ENCODE data around the gene PIM3. TPM values are rescaled to one million over a fixed set of nuclear protein-coding genes. Genes with fewer than 3 reads are reported as not detected.

Gene PIM3
- total and polyA plus RNA-seq, 10 of the 15 experiments (the other 5 are each of a cell fraction or from before 2014, with no cell fraction given), result 0.31 to 60.8 (median 12.4) TPM

DNA sequence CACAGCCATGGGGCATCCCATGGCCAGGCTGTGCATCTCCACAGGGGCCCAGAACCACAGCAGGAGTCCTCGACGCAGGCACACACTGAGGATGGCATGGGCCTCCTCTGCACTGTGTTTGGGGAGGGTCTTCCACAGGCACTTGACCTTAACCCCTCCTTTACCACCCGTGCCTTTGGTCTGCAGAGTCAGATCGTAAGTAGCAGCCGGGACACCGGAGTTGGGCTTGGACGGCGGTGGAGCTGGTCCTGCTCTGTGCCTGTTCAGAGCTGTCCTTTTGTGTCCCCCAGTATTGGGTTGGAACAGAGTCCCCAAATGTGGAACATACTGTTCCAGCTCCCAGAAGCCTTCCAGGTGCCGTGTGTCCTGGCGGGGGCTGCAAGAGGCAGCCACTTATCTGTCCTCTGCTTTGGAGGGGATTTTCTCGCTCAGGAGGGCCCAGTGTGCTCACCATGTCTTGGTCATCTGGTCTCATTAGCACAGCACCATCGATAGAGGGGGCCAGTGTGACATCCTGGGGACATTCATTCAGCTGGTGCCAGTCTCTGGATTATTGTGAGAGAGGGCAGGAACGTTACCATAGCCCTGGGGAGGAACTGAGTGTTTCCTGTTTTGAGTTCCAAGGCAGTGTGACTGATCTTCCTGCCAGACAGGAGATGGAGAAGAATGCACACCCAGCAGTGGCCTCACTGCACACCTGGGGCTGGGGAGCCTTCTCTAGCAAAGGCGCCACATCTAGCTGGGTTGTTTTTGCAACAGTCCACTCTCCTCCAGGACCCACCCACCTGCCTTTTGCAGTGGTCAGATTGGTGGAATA is 29.8 kb upstream of the PIM3 start:
- POLR2A ChIA-PET, result interaction anchor here (1.1 to 1.2 kb wide), 2 partner anchors 100 to 260 kb away, joined by 4 read pairs; no protein-coding TSS in a partner anchor
- CTCF ChIA-PET, result interaction anchor here (0.8 to 3.2 kb wide), 28 partner anchors 9 to 256 kb away, joined by 3 to 79 read pairs (median 5); partner anchors contain the start of gene IL17REL
- Histone ChIP-seq H3K4me2 (ENCODE audit: control insufficient read depth, insufficient read depth) (peak overlapping the region; percentile 45), H2AFZ (ENCODE audit: control insufficient read depth, low read depth, low read length) (no peak overlapping the region; the same call in 1 of the 2 replicates), H3K27ac (ENCODE audit: control insufficient read depth, insufficient read depth) (no peak overlapping the region), H3K79me2 (ENCODE audit: control insufficient read depth, insufficient read depth, low read length) (peaks cover 7% of the 10 kb centered on the region), H3K36me3 (ENCODE audit: control insufficient read depth in 2 of 2, insufficient read depth in 2 of 2, low read length in 1 of 2) (peaks cover 0 to 2% of the 10 kb centered on the region in 2 experiments; a peak in 3 of 4 replicates), H3K27me3 (replicated peaks in 1 of 2; ENCODE audit: control insufficient read depth in 2 of 2, insufficient read depth in 2 of 2, low read length in 1 of 2) (no peaks in the 10 kb centered on the region), H3K4me1 (ENCODE audit: control insufficient read depth, insufficient read depth, low read length) (peaks cover 56% of the 10 kb centered on the region), H4K20me1 (ENCODE audit: control insufficient read depth, insufficient read depth) (no peaks in the 10 kb centered on the region), H3K9ac (ENCODE audit: control insufficient read depth, insufficient read depth, low read length) (no peak overlapping the region), H3K9me3 (replicated peaks; ENCODE audit: control insufficient read depth, insufficient read depth, low read length) (no peaks in the 10 kb centered on the region), H3K4me3 (no peak overlapping the region)
- RAD21 ChIA-PET (ENCODE audit: unreplicated experiment), result interaction anchor here (0.7 to 4.7 kb wide), 22 partner anchors 9 to 306 kb away, joined by 3 to 81 read pairs (median 4); no protein-coding TSS in a partner anchor
- peak; percentile 72 for ATAC-seq
- intact Hi-C loops (cut with micrococcal nuclease; ENCODE audit: unreplicated experiment), result loop anchor here (1.0 to 10.0 kb wide), 6 partner anchors 40 to 264 kb away; no protein-coding TSS in a partner anchor
- in situ Hi-C loops (cut with MboI), result loop anchor here (5.0 kb wide), 2 partner anchors 101 to 276 kb away; no protein-coding TSS in a partner anchor
- BruUV-seq (replicated peaks), result no TSS peak
- DNase-seq (ENCODE audit: low read depth, low spot score), result peak; percentile 78
- SMC1A ChIA-PET (ENCODE audit: uncharacterized antibody, unreplicated experiment), result interaction anchor here (0.7 to 4.1 kb wide), 9 partner anchors 36 to 174 kb away, joined by 3 to 43 read pairs (median 5); no protein-coding TSS in a partner anchor
- 18% methylated on average over 14 of the region's 14 CpGs for WGBS (ENCODE audit: insufficient coverage, insufficient replicate concordance, low lambda C conversion rate, missing lambda C conversion rate)
- FAIRE-seq, result peak; percentile 93
- TF ChIP-seq NBN (IDR thresholded peaks at IDR 0.05) (no peak), RAD51 (IDR thresholded peaks at IDR 0.05) (no peak), HCFC1 (IDR thresholded peaks at IDR 0.05; ENCODE audit: low read length) (0 out of 2 replicates have a peak, but pooled peaks have one; percentile 23), ESRRA (IDR thresholded peaks at IDR 0.05; ENCODE audit: low read length) (no peak), EED (IDR thresholded peaks at IDR 0.05; ENCODE audit: low read depth) (peak; percentile 66; the same call in 1 of the 2 replicates), WRNIP1 (IDR thresholded peaks at IDR 0.05; ENCODE audit: borderline replicate concordance, low read depth, low read length) (no peak), ZNF217 (IDR thresholded peaks at IDR 0.05) (no peak), GATAD2B (conservative IDR thresholded peaks at IDR 0.05; ENCODE audit: low read depth) (0 out of 2 replicates have a peak, but pooled peaks have one; percentile 25), POLR2A (IDR thresholded peaks at IDR 0.05; ENCODE audit: low read depth, low read length) (no peak), RUNX3 (IDR thresholded peaks at IDR 0.05; ENCODE audit: low read length) (peak; percentile 26; the same call in 1 of the 2 replicates), MTA3 (IDR thresholded peaks at IDR 0.05; ENCODE audit: borderline replicate concordance, low read length) (no peak), SIX5 (IDR thresholded peaks at IDR 0.05; ENCODE audit: low read depth, low read length, severe bottlenecking) (no peak), BHLHE40 (IDR thresholded peaks at IDR 0.05; ENCODE audit: borderline replicate concordance in 1 of 2, low read depth in 2 of 2, low read length in 1 of 2) (no peak; a peak in 1 of 4 replicates), MTA2 (IDR thresholded peaks at IDR 0.05; ENCODE audit: low read depth) (no peak; the same call in 1 of the 2 replicates), FOXK2 (IDR thresholded peaks at IDR 0.05) (no peak)
- TF ChIP-seq, protein P1, sequence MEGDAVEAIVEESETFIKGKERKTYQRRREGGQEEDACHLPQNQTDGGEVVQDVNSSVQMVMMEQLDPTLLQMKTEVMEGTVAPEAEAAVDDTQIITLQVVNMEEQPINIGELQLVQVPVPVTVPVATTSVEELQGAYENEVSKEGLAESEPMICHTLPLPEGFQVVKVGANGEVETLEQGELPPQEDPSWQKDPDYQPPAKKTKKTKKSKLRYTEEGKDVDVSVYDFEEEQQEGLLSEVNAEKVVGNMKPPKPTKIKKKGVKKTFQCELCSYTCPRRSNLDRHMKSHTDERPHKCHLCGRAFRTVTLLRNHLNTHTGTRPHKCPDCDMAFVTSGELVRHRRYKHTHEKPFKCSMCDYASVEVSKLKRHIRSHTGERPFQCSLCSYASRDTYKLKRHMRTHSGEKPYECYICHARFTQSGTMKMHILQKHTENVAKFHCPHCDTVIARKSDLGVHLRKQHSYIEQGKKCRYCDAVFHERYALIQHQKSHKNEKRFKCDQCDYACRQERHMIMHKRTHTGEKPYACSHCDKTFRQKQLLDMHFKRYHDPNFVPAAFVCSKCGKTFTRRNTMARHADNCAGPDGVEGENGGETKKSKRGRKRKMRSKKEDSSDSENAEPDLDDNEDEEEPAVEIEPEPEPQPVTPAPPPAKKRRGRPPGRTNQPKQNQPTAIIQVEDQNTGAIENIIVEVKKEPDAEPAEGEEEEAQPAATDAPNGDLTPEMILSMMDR (IDR thresholded peaks at IDR 0.05 in 2 of 3, conservative IDR thresholded peaks at IDR 0.05 in 1 of 3; ENCODE audit: control insufficient read depth in 2 of 3, extremely low read depth in 1 of 3, insufficient read depth in 1 of 3, low read depth in 3 of 3, low read length in 3 of 3), result peak; percentile 74 to 96 (median 88); a peak in 5 of 6 replicates
- TF ChIP-seq, protein P2, sequence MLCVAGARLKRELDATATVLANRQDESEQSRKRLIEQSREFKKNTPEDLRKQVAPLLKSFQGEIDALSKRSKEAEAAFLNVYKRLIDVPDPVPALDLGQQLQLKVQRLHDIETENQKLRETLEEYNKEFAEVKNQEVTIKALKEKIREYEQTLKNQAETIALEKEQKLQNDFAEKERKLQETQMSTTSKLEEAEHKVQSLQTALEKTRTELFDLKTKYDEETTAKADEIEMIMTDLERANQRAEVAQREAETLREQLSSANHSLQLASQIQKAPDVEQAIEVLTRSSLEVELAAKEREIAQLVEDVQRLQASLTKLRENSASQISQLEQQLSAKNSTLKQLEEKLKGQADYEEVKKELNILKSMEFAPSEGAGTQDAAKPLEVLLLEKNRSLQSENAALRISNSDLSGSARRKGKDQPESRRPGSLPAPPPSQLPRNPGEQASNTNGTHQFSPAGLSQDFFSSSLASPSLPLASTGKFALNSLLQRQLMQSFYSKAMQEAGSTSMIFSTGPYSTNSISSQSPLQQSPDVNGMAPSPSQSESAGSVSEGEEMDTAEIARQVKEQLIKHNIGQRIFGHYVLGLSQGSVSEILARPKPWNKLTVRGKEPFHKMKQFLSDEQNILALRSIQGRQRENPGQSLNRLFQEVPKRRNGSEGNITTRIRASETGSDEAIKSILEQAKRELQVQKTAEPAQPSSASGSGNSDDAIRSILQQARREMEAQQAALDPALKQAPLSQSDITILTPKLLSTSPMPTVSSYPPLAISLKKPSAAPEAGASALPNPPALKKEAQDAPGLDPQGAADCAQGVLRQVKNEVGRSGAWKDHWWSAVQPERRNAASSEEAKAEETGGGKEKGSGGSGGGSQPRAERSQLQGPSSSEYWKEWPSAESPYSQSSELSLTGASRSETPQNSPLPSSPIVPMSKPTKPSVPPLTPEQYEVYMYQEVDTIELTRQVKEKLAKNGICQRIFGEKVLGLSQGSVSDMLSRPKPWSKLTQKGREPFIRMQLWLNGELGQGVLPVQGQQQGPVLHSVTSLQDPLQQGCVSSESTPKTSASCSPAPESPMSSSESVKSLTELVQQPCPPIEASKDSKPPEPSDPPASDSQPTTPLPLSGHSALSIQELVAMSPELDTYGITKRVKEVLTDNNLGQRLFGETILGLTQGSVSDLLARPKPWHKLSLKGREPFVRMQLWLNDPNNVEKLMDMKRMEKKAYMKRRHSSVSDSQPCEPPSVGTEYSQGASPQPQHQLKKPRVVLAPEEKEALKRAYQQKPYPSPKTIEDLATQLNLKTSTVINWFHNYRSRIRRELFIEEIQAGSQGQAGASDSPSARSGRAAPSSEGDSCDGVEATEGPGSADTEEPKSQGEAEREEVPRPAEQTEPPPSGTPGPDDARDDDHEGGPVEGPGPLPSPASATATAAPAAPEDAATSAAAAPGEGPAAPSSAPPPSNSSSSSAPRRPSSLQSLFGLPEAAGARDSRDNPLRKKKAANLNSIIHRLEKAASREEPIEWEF (IDR thresholded peaks at IDR 0.05; ENCODE audit: insufficient replicate concordance, low read depth, low read length), result no peak
